B cell (primary cell): ENCODE measurements around the gene FOLR1.

Experiments
- EZH2 ChIP-seq: IDR thresholded peaks from 2 replicates; pipeline ENCODE4 v1.6.1; 2012; ENCODE audit warnings: borderline replicate concordance, low read depth, mild to moderate bottlenecking, moderate library complexity, low read length; ENCODE audit not compliant: insufficient read depth, poor library complexity, severe bottlenecking
- TF ChIP-seq, protein P1 (sequence below): fragments of 200-600 bp; IDR thresholded peaks from one replicate; pipeline ENCODE4 v1.8.0; 2022; ENCODE audit warnings: antibody characterized with exemption, mild to moderate bottlenecking

GRCh38 chr11:72223615-72224563 lies 31.9 kb downstream of the FOLR1 start:
- no peak for TF ChIP-seq EZH2
- TF ChIP-seq, protein P1, sequence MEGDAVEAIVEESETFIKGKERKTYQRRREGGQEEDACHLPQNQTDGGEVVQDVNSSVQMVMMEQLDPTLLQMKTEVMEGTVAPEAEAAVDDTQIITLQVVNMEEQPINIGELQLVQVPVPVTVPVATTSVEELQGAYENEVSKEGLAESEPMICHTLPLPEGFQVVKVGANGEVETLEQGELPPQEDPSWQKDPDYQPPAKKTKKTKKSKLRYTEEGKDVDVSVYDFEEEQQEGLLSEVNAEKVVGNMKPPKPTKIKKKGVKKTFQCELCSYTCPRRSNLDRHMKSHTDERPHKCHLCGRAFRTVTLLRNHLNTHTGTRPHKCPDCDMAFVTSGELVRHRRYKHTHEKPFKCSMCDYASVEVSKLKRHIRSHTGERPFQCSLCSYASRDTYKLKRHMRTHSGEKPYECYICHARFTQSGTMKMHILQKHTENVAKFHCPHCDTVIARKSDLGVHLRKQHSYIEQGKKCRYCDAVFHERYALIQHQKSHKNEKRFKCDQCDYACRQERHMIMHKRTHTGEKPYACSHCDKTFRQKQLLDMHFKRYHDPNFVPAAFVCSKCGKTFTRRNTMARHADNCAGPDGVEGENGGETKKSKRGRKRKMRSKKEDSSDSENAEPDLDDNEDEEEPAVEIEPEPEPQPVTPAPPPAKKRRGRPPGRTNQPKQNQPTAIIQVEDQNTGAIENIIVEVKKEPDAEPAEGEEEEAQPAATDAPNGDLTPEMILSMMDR: no peak
